ENCODE data around the gene GP9. TPM values are rescaled to one million over a fixed set of nuclear protein-coding genes. Genes with fewer than 3 reads are reported as not detected.
A peak's percentile ranks its signal among the peaks of the same experiment; 100 is the strongest.
"Not testable (repeated sequence)": the region's sequence is repeated elsewhere in the genome, so short reads cannot be mapped to it uniquely, and the experiment has no call there.

GP9 gene
- total RNA-seq, 1 donor from 2014 or later: not detected

DNA sequence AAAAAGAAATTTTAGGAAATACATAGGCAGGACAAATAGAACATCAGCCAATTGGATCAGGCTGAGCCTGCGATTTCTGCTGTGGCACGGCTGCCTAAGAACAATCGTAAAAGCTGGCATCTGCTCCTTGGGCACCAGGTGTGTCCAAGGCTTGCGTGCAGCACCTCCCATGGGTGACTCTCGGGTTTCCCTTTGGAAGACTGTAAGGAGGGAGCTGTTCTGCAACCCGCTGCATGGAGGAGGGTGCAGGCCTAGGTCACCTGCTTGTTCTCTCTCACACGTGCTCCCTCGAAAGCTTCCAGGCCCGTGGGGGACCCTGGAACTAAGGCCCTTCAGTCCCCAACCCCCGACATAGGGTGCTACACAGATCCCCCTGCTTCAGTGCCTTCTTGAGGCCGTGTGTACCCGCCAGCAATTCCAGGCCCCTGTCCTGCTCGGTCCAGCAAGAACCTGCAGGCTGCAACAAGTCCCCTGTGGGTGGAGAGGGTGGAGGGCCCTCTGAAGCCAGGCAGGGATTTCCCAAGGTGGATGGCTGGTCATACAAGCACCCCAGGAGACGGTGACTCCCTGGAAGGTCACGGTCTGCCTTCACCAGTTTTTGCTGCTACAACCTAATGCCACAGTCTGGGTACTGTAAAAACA, 3.4 kb downstream of the GP9 start:
- TF ChIP-seq, protein P1, sequence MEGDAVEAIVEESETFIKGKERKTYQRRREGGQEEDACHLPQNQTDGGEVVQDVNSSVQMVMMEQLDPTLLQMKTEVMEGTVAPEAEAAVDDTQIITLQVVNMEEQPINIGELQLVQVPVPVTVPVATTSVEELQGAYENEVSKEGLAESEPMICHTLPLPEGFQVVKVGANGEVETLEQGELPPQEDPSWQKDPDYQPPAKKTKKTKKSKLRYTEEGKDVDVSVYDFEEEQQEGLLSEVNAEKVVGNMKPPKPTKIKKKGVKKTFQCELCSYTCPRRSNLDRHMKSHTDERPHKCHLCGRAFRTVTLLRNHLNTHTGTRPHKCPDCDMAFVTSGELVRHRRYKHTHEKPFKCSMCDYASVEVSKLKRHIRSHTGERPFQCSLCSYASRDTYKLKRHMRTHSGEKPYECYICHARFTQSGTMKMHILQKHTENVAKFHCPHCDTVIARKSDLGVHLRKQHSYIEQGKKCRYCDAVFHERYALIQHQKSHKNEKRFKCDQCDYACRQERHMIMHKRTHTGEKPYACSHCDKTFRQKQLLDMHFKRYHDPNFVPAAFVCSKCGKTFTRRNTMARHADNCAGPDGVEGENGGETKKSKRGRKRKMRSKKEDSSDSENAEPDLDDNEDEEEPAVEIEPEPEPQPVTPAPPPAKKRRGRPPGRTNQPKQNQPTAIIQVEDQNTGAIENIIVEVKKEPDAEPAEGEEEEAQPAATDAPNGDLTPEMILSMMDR (IDR thresholded peaks at IDR 0.05; ENCODE audit: unreplicated experiment): no peak
- Mint-ChIP-seq H3K9me3 (ENCODE audit: low read depth) (peaks cover 4% of the 10 kb centered on the region), H3K4me3 (ENCODE audit: low read depth) (no peak overlapping the region), H3K27me3 (peaks cover 6% of the 10 kb centered on the region), H3K36me3 (ENCODE audit: insufficient read depth) (no peaks in the 10 kb centered on the region), H3K4me1 (ENCODE audit: low read depth) (peaks cover 4% of the 10 kb centered on the region), H3K27ac (no peak overlapping the region)
- no peak for DNase-seq (ENCODE audit: low spot score, unreplicated experiment)

DNA sequence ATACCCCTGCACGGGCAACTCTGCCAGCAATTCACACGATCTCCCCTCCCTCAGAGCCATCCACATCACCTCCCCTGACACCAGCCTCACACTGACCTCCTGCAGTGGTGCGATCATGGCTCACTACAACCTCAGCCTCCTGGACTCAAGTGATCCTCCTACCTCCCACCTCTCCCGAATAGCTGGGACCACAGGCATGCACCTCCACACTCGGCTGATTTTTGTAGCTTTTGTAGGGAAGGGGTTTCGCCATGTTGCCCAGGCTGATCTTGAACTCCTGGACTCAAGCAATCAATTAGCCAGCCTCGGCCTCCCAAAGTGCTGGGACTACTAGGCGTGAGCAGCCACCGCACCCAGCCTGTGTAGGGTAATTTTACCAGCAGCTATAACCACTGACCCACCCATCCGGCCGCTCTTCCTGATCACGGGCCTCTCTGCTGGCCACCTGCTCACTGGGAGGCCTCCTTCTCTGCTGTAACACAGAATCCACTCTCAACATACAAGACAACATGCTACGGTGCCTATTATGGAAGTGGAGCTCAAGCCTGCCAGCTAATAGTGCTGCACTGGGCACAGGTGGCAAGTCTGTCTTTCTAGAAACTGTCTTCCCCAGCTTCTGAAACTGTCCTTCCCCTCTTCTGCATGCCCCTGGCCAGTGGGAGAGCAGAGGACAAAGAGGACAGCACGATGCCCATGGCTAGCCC, 4.6 kb downstream of the GP9 start:
- H3K27ac Mint-ChIP-seq: no peak overlapping the region
- H3K36me3 Mint-ChIP-seq (ENCODE audit: insufficient read depth): no peaks in the 10 kb centered on the region
- peaks cover 6% of the 10 kb centered on the region for H3K27me3 Mint-ChIP-seq
- H3K4me3 Mint-ChIP-seq (ENCODE audit: low read depth): peak overlapping the region; percentile 11
- DNase-seq (ENCODE audit: low spot score, unreplicated experiment): no peak
- H3K9me3 Mint-ChIP-seq (ENCODE audit: low read depth): peaks cover 4% of the 10 kb centered on the region
- TF ChIP-seq, protein P1 (IDR thresholded peaks at IDR 0.05; ENCODE audit: unreplicated experiment): no peak
- H3K4me1 Mint-ChIP-seq (ENCODE audit: low read depth): peaks cover 4% of the 10 kb centered on the region

DNA sequence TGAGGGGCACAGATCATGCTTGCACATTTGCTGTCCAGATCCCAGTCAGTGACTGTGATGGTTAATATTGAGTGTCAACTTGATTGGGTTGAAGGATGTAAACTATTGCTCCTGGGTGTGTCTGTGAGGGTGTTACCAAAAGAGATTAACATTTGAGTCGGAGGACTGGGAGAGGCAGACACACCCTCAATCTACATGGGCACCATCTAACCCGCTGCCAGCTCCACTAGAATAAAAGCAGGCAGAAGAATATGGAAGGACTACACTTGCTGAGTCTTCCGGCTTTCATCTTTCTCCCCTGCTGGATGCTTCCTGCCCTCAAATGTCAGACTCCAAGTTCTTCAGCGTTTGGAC, 5.1 kb downstream of the GP9 start:
- Mint-ChIP-seq H3K27ac (no peak overlapping the region), H3K27me3 (peaks cover 6% of the 10 kb centered on the region), H3K4me1 (ENCODE audit: low read depth) (peaks cover 4% of the 10 kb centered on the region), H3K36me3 (ENCODE audit: insufficient read depth) (no peaks in the 10 kb centered on the region), H3K9me3 (ENCODE audit: low read depth) (peaks cover 4% of the 10 kb centered on the region), H3K4me3 (ENCODE audit: low read depth) (no peak overlapping the region)
- no peak for DNase-seq (ENCODE audit: low spot score, unreplicated experiment)
- TF ChIP-seq, protein P1 (IDR thresholded peaks at IDR 0.05; ENCODE audit: unreplicated experiment): no peak

DNA sequence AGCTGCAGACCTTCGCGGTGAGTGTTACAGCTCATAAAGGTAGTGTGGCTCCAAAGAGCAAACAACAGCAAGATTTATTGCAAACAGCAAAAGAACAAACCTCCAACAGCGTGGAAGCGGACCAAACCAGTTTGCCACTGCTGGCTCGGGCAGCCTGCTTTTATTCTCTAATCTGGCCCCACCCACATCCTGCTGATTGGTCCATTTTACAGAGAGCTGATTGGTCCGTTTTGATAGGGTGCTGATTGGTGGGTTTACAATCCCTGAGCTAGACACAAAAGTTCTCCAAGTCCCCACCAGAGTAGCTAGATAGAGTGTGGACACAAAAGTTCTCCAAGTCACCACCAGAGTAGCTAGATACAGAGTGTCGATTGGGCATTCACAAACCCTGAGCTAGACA, 7.1 kb downstream of the GP9 start:
- H3K4me3 Mint-ChIP-seq (ENCODE audit: low read depth); H3K36me3 Mint-ChIP-seq (ENCODE audit: insufficient read depth); H3K27ac Mint-ChIP-seq; H3K9me3 Mint-ChIP-seq (ENCODE audit: low read depth); H3K4me1 Mint-ChIP-seq (ENCODE audit: low read depth); H3K27me3 Mint-ChIP-seq; DNase-seq (ENCODE audit: low spot score, unreplicated experiment): not testable (repeated sequence)

DNA sequence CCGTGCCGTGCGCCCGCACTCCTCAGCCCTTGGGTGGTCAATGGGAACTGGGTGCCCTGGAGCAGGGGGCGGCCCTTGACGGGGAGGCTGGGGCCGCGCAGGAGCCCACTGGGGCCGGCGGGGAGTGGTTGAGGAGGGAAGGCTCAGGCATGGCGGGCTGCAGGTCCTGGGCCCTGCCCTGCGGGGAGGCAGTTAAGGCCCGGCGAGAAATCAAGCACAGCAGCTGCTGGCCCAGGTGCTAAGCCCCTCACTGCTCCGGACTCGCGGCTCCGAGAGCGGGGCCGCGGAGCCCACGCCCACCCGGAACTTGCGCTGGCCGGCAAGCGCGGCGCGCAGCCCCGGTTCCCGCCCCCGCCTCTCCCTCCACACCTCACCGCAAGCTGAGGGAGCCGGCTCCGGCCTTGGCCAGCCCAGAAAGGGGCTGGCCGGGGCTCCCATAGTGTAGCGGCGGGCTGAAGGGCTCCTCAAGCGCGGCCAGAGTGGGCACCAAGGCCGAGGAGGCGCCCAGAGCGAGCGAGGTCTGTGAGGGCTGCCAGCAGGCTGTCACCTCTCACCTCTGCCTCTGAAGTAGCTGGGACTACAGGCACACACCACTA, 7.8 kb downstream of the GP9 start:
- Mint-ChIP-seq H3K27ac (no peak overlapping the region), H3K36me3 (ENCODE audit: insufficient read depth) (no peaks in the 10 kb centered on the region), H3K27me3 (peaks cover 6% of the 10 kb centered on the region), H3K9me3 (ENCODE audit: low read depth) (peaks cover 4% of the 10 kb centered on the region), H3K4me3 (ENCODE audit: low read depth) (no peak overlapping the region), H3K4me1 (ENCODE audit: low read depth) (peaks cover 3% of the 10 kb centered on the region)
- DNase-seq (ENCODE audit: low spot score, unreplicated experiment): no peak
- TF ChIP-seq, protein P1 (IDR thresholded peaks at IDR 0.05; ENCODE audit: unreplicated experiment): no peak

DNA sequence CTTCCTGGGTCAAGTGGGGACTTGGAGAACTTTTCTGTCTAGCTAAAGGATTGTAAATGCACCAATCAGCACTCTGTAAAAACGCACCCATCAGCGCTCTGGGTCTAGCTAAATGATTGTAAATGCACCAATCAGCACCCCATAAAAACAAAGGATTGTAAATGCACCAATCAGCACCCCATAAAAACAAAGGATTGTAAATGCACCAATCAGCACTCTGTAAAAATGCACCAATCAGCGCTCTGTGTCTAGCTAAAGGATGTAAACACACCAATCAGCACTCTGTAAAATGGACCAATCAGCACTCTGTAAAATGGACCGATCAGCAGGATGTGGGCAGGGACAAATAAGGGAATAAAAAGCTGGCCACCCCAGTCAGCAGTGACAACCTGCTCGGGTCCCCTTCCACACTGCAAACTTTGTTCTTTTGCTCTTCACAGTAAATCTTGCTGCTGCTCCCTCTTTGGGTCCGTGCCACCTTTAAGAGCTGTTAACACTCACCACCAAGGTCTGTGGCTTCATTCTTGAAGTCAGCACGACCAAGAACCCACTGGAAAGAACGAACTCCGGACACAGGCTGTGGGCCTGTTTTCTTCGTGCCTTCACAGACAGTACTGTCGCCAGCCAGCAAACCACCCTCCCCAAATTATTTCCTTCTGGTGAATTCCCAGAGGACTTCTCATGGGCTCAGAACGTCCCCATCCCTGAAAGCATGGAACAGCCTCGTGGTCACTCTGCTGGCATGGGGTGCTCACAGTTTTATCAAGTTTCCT, 8.9 kb downstream of the GP9 start:
- DNase-seq (ENCODE audit: low spot score, unreplicated experiment); H3K4me3 Mint-ChIP-seq (ENCODE audit: low read depth); H3K27me3 Mint-ChIP-seq; H3K36me3 Mint-ChIP-seq (ENCODE audit: insufficient read depth); H3K27ac Mint-ChIP-seq; H3K4me1 Mint-ChIP-seq (ENCODE audit: low read depth); H3K9me3 Mint-ChIP-seq (ENCODE audit: low read depth): not testable (repeated sequence)

Measured in progenitor cell of endocrine pancreas (in vitro differentiated cells).